ENCODE results near the gene ABCB10. TPM values are rescaled to one million over a fixed set of nuclear protein-coding genes. Genes with fewer than 3 reads are reported as not detected.

The ABCB10 gene
- total RNA-seq, 1 experiment from 2014 or later: 13.8 TPM

DNA sequence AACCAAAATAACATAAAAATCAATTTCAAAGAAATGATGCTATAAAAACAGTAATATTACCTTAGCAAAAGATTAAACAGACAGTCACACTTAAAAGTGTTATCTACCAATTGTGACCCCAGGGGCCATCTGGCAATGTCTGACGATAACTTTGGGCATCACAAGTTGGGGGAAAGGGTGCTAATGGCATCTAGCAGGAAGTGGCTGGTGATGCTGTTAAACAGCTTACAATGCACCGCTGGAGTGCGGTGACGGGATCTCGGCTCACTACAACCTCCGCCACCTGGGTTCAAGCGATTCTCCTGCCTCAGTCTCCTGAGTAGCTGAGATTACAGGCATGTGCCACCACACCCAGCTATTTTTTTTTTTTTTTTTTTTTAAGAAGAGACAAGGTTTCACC is 78.0 kb downstream of the ABCB10 start:
- no peak overlapping the region for H3K4ac ChIP-seq (ENCODE audit: low read depth, low read length)
- H3K23me2 ChIP-seq (ENCODE audit: insufficient read length, low read depth, low read length, poor library complexity, severe bottlenecking): no peaks in the 10 kb centered on the region
- H4K5ac ChIP-seq (ENCODE audit: insufficient read length, low read depth, low read length): no peak overlapping the region
- H3K4me3 Mint-ChIP-seq: no peak overlapping the region
- no peaks in the 10 kb centered on the region for H3K27me3 Mint-ChIP-seq (ENCODE audit: low read depth)
- H3K4me1 Mint-ChIP-seq: 0 out of 4 replicates have a peak, but pooled peaks cover 0 to 3% of the 10 kb centered on the region in 2 experiments
- H3K9ac ChIP-seq (ENCODE audit: extremely low read depth, insufficient read length, low read length): no peak overlapping the region
- DNase-seq: no peak
- H4K20me1 ChIP-seq (ENCODE audit: control insufficient read depth, insufficient read depth, insufficient read length): no peaks in the 10 kb centered on the region
- no peak overlapping the region for H3K56ac ChIP-seq (ENCODE audit: insufficient read length, low read depth, low read length)
- no CpG with 5 or more reads among the region's 7 CpGs for WGBS (ENCODE audit: extremely low coverage, insufficient read length, low lambda C conversion rate)
- no peaks in the 10 kb centered on the region for H3K9me3 Mint-ChIP-seq
- H3K9me3 ChIP-seq (ENCODE audit: control insufficient read depth, low read depth, low read length): no peaks in the 10 kb centered on the region
- H4K8ac ChIP-seq (replicated peaks; ENCODE audit: insufficient read length, low read depth, low read length): no peak overlapping the region
- H2BK5ac ChIP-seq (ENCODE audit: insufficient read length, low read length): no peak overlapping the region
- H3K23ac ChIP-seq (ENCODE audit: insufficient read length, low read depth, low read length): no peak overlapping the region
- H2BK120ac ChIP-seq (ENCODE audit: low read depth, low read length, poor library complexity, severe bottlenecking): no peak overlapping the region
- H3K36me3 Mint-ChIP-seq (ENCODE audit: insufficient read depth in 1 of 3, low read depth in 3 of 3): peaks cover 22 to 76% (median 61%) of the 10 kb centered on the region in 3 experiments; a peak in 6 of 7 replicates
- TF ChIP-seq, protein P1, sequence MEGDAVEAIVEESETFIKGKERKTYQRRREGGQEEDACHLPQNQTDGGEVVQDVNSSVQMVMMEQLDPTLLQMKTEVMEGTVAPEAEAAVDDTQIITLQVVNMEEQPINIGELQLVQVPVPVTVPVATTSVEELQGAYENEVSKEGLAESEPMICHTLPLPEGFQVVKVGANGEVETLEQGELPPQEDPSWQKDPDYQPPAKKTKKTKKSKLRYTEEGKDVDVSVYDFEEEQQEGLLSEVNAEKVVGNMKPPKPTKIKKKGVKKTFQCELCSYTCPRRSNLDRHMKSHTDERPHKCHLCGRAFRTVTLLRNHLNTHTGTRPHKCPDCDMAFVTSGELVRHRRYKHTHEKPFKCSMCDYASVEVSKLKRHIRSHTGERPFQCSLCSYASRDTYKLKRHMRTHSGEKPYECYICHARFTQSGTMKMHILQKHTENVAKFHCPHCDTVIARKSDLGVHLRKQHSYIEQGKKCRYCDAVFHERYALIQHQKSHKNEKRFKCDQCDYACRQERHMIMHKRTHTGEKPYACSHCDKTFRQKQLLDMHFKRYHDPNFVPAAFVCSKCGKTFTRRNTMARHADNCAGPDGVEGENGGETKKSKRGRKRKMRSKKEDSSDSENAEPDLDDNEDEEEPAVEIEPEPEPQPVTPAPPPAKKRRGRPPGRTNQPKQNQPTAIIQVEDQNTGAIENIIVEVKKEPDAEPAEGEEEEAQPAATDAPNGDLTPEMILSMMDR (conservative IDR thresholded peaks at IDR 0.05): no peak
- H2AK5ac ChIP-seq (ENCODE audit: insufficient read length, low read length): no peak overlapping the region
- H3K27ac ChIP-seq (ENCODE audit: insufficient read length, low read depth, low read length): no peak overlapping the region
- no peak overlapping the region for H3T11ph ChIP-seq (ENCODE audit: low read length)
- no peak overlapping the region for H2BK15ac ChIP-seq (ENCODE audit: low read depth, low read length)
- H3K79me1 ChIP-seq (ENCODE audit: insufficient read depth, low read depth, low read length, poor library complexity, severe bottlenecking): peaks cover 2% of the 10 kb centered on the region
- H3K27me3 ChIP-seq (ENCODE audit: insufficient read depth, low read length): no peaks in the 10 kb centered on the region
- no peak overlapping the region for H2BK12ac ChIP-seq (ENCODE audit: insufficient read length, low read depth, low read length)
- H4K91ac ChIP-seq (ENCODE audit: insufficient read length, low read depth, low read length): no peak overlapping the region
- no peak overlapping the region for H3K18ac ChIP-seq (ENCODE audit: insufficient read length, low read depth, low read length)
- H3K4me1 ChIP-seq (ENCODE audit: insufficient read depth, low read length): no peaks in the 10 kb centered on the region
- H3K79me2 ChIP-seq (ENCODE audit: insufficient read depth, low read length): no peaks in the 10 kb centered on the region
- no peak overlapping the region for H3K4me2 ChIP-seq (ENCODE audit: insufficient read depth, insufficient read length, low read length)
- no peak overlapping the region for H2BK20ac ChIP-seq (ENCODE audit: low read depth, low read length, poor library complexity, severe bottlenecking)
- no peak overlapping the region for H2AFZ ChIP-seq (ENCODE audit: low read length)
- no peak overlapping the region for H3K14ac ChIP-seq (ENCODE audit: insufficient read depth, low read length)
- H3K27ac Mint-ChIP-seq: no peak overlapping the region; a peak in 1 of 7 replicates

Data from H9 (cell line).